GM18520 (cell line): ENCODE results near the gene TRIM39.
"Not testable (repeated sequence)": the region's sequence is repeated elsewhere in the genome, so short reads cannot be mapped to it uniquely, and the experiment has no call there.

Experiments
- ATAC-seq: cut with Tn5 transposase; IDR thresholded peaks from one replicate; pipeline ENCODE4 v1.9.1; 2021; ENCODE audit not compliant: unreplicated experiment

TRIM39 gene

GRCh38 chr6:30326526-30327231 is at the start of gene TRIM39:
Gene TRIM39 (plus strand): TSS chr6:30326927. CDS start chr6:30329318, 2,391 bp downstream.
- ATAC-seq: peak; percentile 56

- ATAC-seq: not testable (repeated sequence)
Observed at GRCh38 chr6:30280988-30281387, 45.7 kb upstream of the TRIM39 start.

- ATAC-seq: no peak
Observed at GRCh38 chr6:30282522-30282921, 44.2 kb upstream of the TRIM39 start.

- ATAC-seq: no peak
Observed at GRCh38 chr6:30283761-30284160, 43.0 kb upstream of the TRIM39 start.

GRCh38 chr6:30287139-30287538 is 39.6 kb upstream of the TRIM39 start:
- no peak for ATAC-seq

DNA sequence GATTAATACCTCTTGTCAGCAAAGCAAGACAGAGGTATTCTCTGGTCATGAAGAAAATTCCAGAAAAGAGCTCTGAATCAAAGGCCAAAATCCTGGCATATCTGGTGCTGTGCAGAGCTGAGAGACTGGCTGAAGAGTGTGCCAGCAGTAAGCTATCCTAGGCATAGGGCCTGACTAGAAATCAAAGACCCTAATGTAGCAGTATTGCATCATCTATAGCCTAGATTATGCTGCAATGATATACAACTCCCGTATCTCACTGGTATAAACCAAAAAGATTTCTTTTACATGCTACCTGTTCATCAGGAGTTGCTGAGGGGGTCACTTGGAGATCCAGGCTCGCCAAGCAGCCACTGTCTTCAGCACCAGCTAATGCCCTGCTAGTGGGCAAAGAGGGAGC is 30.9 kb upstream of the TRIM39 start:
- no peak for ATAC-seq

- ATAC-seq: no peak
Observed at GRCh38 chr6:30304002-30304401, 22.7 kb upstream of the TRIM39 start.

DNA sequence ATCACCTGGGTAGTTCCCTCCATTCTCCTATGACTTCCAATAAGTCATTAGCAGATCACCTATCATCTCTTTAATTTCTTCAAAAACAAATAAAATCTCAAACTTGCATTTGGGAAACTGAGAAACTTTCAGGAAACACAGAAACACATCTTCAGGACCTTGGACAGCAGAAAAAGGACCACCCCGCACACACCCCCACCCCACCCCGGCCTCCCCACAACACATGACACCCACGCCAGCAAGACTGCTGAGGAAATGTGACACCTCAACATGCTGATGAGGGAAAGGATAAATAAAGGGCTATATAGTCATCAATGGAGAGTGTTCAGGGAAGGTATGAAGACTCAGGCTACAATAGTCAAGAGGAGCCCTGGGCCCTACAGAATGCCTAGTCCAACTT is 15.6 kb upstream of the TRIM39 start:
- no peak for ATAC-seq

DNA sequence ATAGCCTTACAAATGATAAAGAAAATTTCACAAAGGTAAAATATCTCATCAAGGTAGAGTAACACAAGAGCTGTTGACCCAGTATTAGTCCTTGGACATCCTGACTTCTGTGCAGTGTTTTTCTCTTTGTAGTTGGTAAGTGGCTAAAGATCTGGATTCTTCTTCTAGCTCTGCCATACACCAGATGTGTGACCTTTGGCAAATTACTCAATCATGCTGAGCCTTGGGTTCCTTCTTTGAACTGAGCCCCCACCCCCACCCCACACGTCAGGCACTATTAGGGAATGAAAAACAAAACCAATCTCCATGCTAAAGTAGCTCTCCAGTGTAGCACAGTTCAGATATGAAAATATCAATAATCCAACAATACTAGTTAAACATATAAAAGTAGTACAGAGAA is 15.1 kb upstream of the TRIM39 start:
- ATAC-seq: no peak

DNA sequence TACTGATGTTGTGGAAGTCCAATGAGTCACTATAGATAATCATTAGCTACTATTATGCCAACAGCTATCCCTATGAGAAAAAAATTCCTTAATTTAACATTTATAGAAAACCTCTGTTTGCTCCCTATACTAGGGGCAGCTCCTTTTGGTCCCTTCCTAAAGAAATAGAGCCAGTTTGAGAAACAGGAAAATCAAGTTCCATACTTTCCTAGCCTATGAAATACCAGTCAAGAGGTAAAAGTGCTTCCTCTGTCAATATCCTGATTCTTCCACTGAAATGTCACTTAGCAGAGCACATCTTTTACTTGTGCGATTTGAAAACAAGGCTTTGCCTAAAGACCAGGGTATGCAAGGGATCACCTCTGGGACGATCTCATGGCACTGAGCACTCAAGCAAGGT is 14.5 kb upstream of the TRIM39 start:
- no peak for ATAC-seq

- no peak for ATAC-seq
Observed at GRCh38 chr6:30312676-30313321, 13.9 kb upstream of the TRIM39 start.

DNA sequence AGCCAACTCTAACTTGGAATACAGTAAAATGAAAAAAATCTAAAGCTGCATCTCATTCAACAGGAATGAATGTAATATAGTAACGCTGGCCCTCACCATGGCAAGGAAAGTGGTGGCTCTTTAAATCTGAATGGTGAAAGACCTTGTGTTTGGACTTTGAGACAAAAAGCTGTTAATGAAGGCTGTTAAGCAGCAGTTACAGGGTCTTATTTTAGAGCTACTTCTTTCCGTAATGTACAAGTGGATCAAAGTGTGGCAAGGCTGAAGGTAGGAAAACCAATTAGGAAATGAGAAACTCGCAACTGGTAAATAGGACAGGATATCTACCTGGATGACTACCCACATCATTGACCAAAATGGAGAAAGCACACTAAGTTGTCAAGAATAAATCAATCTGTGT is 11.6 kb upstream of the TRIM39 start:
- ATAC-seq: no peak

DNA sequence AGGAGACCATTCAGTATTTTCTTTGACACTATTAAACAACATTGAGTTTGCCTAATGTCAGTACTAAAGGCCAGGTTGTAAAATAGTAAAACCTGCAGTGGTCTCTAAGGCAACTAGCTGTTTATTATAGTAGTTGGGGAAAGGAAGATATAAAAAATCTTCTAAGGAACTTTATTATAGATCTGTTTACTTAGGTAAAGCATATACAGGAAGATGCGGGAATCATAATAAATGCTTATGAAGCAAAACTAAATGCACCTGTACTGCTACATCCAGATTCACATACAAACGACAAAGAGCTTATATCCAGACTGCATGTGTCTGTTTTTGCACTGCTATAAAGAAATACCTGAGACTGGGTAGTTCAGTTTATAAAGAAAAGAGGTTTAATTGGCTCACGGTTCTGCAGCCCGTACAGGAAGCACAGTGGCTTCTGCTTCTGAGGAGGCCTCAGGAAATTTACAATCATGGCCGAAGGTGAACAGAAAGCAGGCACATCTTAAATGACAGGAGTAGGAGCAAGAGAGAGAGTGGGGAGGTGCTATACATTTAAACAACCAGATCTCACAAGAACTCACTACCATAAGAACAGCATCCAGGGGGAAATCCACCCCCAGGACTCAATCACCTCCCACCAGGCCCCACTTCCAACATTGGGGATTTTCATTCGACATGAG is 8.7 kb upstream of the TRIM39 start:
- ATAC-seq: no peak

DNA sequence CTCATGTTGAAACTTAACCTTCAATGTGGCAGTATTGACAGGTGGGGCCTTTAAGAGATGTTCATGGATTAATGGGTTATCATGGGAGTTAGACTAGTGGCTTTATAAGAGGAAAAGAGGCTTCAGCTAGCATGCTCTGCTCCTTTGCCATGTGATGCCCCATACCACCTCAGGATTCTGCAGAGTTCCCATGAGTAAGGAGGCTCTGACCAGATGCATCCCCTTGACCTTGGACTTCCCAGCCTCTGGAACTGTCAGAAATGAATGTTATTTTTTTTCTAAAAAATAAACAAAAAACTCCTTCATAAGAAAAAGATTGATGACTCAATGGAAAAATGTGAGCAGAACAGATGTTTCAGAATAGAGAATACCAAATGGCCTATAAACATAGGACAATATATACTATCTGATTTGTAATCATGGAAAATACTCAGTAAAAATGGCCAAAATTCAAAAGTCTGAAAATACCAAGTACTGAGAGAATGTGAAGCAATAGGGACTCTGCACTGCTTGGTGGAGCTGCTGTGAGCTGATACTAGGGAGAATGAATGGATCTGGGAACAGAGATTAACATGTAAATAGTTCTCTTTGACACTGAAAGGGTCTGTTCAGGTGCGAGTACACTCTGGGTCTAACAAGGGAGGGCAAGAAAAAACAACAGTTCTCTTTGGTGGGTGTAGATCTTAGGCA is 7.4 kb upstream of the TRIM39 start:
- no peak for ATAC-seq

GRCh38 chr6:30321692-30322388 is 4.9 kb upstream of the TRIM39 start:
- ATAC-seq: no peak

GRCh38 chr6:30322527-30323501 is 3.9 kb upstream of the TRIM39 start:
- ATAC-seq: no peak

DNA sequence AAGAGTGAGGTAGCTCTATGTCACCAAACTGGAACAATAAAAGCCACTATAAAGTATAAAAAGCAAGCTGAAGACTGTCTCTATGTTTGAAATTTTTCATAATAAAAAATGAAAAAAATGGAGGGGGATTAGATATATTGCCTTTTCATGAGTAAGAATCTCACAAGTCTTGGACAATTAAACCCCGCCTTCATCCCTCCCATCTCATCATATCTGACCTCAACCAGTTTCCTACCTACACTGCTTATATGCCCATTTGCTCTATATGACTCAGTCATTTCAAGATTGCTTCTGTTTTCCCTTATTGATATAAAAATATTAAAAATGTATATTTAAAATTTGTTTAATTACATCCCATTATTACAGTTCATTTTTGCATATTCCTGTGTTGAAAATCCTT is 2.9 kb upstream of the TRIM39 start:
- ATAC-seq: no peak

DNA sequence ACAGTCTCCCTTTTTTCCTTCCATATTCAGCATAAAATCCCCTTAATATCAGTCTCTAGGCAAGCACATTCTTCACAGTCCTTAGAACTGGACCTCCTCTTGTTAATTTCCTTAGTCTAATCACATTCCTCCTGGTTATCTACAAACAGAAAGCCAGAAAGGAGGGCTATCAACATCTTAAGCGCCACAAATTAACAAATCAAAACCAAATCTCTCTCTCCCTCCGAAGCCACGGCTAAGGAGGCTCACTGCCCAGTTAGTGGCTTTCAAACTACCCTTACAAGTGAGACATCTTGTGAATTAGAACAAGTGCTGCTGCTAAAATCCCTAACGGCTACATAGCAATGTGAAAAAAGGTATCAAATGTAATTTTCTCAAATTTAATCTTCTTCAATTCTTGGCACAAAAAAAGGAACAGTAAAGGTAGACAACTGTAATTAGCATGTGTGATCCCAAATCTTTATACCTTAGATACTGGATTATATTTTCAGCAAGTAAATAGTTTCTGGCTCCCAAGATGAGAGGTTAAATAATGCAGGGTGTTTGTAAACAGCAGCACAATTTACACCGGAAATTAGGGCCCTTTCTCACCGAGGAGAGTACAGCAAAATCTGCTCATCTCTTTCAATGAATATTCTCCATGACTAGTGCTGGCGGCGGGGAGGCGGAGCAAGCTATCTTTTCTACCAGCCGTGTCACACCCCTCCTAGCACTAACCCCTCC is 1.4 kb upstream of the TRIM39 start:
- peak; percentile 22 for ATAC-seq

DNA sequence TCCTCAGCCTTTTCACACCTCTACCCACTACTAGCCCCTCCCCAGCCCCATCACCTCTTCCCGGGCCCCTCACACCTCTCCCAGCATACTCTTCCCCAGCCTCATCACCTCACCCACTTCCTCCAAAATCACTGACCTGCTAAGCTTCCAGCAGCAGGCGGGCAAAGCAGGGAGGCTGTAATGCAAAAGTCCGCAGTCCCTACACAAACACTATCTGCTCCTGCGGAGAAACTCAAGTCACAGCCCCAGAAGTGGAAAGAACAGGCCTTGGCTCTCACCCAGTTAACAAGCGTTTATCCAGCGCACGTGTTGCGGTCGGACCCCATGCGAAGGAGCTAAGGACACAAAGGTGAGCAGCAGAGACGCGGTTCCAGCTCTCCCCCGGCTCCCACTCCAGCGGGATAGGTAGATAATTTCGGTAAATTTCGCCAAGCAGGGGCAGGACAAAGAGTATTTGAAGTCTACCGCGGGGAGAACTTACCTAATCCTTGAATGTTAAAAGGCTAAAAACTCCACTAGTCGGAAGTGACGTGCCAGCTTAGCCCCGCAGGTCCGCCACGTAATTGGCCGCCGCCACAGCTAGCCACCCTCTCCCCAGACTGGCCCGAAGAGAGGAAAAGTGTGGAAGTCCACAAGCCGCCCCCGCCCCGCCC is 728 bp upstream of the TRIM39 start:
- peak; percentile 26 for ATAC-seq
